MM.1S (cell line): ENCODE results near the gene TFF2.

Experiments
- CTCF ChIP-seq: fragments of 300-600 bp; sonication (generic); IDR thresholded peaks from 2 replicates; pipeline ENCODE4 v1.5.1; 2016; ENCODE audit warnings: antibody characterized with exemption, low read length, mixed read lengths
- EZH2 ChIP-seq: fragments of 300-600 bp; sonication (generic); optimal IDR thresholded peaks from 2 replicates; pipeline ENCODE3; 2017; ENCODE audit warnings: low read depth, mild to moderate bottlenecking, antibody characterized with exemption, low read length, mixed read lengths

GRCh38 chr21:42330380-42331371 lies 20.1 kb downstream of the TFF2 start:
- TF ChIP-seq EZH2 (no peak), CTCF (no peak)
